COLO668 (cell line): ENCODE measurements around the gene LUZP2.

Experiments
- DNase-seq: peaks from one replicate; lab custom pipeline; 2025; ENCODE audit not compliant: unreplicated experiment; lab: John Stamatoyannopoulos, UW

LUZP2 gene

DNA sequence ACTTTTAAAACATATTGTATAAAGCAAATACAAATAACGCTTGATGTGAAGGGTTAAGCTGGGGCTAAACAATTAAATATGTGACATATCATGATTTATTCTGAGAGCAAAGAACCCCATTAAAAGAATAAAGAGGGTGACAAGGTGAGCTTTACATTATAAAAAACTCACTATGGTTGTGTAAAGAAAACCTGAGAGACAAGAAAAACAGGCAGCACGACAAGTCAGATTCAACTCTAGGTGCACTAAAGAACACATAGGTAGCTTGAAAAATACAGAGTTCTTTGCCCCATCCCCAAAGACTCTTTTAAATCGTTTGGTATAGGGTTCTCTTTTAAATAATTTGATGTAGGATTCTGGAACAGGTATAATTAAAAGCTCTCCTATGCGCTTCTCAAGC, 63.5 kb downstream of the LUZP2 start:
- no peak for DNase-seq

DNA sequence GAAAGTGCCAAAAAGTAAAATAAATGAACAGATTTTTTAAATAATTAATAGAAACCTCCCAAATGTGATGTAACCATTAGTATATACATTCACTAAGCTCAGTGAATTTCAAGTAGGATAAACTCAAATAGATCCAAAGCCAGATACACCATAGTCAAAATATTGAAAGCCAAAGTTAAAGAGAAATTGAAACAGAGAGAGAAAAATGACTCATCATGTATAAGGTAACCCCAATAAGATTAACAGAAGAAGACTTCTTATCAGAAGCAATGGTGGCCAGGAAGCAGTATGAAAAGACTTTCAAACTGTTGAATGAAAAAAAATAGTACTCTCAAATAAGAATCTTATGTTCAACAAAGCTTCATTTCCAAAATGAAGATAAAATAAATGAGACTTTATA, 70.5 kb downstream of the LUZP2 start:
- no peak for DNase-seq

DNA sequence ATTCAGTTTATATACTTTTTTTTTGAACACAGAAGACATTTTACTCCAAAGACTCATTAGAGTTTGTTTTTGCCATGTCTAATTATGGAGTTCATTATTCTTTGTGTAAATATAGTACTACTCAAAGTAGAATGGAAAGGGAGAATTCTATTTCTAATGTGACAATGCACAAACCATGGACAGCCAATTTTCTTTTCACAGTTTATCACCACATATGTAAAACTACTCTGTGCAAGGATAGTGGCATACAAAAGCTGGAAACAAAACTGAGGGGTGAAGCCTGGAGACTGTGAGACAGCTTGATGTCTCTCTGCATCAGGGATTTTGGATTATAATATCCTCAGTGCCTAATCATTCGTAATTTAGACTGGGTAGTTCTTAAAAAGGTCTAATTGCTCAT, 75.5 kb downstream of the LUZP2 start:
- DNase-seq: no peak

DNA sequence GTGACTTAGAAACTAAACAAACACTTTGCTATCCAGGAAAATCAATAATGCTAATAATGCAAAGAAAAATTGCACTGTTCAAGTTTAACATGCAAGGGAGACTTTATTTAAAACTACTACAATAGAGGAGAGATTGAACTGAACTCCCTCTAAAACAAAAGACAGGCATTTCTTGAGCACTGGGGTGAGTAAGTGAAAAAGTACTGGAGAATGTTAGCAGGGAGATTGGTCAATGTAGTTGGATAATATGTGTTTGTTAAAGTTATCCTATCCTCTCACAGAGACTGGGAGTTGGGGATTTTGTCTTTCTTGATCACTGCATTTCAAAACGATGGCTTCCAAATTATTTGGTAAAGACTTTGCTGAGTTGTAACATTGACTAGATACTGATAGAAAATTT, 77.6 kb downstream of the LUZP2 start:
- no peak for DNase-seq

DNA sequence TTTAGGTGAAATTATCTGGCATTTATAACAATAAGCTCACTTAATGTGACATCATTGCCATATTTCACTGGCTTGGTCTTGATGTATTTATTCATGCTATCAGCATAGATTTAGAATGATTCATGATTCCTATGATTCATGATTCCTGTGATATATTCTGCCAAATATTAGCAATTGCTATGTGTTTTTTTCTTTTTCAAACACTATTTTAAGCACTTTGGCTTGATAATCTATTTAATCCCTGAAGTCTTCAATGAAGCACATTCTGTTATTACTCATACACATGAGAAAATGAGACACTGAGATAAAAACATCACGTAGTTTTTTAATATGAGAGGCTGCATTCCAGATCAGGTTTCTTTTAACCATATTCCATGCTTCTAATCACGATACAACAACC, 78.5 kb downstream of the LUZP2 start:
- DNase-seq: no peak

DNA sequence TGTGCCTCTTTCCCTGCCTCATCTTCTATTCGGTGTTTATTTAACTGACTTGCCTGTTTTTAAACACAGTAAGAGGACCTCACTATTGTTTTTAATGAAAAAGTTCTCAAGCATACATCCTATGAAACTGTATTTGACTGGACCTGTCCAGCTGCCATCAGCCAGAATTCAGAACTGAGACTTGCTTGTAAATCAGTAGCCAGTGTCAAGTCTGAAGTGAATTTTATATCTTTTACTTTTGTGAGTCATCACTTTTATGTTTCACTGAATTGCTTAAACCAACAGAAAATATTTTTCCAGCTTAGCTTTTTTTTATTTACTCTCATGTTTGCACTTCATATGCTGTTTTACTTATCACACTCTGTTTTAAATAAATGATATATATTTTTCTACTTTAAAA, 88.3 kb downstream of the LUZP2 start:
- no peak for DNase-seq

DNA sequence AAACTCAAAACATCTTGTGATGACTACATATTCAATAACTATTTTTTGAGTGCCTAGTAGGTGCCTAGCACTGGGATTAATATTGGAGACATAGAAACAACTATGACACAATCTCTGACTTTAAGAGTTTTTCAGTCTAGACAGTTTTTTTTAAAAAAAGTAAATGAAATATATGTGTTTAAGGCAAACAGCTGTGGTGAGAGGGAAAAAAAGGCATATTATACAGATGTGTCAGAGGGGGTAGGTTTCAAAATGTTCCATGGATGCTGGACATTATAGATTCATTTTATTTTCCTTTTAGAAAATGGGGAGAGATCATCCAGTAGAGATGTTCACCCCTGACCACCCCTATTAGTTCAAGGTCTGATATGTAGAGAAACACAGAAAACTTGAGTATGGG, 90.8 kb downstream of the LUZP2 start:
- DNase-seq: no peak

DNA sequence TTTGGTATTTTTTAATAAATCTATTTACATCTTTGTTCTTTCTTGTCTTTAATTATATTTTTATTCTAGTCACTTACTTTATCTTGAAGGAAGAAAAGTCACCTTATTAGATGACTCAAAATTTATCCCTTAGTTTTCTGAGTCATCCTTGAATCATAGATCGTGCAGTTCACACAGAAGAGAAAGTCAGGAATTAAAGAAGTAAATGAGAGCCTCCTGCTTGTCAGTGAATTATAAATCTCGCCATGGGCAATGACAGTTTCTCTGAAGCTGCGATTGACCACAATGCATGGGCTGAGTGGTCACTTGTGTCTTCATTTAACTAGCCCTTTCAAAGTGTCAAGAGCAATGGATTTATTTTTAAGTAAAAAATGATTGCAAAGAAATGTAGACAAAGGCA, 91.2 kb downstream of the LUZP2 start:
- no peak for DNase-seq

DNA sequence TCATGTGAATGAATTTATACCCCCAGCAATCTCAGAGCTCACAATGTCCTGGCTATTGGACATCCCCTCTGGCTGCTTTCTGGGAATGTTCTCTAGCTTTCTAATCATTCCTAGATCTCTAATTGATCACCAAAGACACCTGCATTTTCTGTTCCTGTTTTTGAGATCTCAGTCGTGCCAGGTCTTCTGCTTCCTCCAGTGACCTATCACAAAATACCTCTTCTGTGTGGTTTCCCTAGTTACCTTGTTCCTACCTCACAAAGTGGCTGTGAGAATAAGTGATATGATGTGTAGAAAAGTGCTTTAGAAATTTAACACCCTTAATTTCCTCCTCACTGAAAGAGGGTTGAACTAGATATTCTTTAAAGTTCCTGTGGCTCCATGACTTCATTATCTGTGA, 92.2 kb downstream of the LUZP2 start:
- DNase-seq: no peak

DNA sequence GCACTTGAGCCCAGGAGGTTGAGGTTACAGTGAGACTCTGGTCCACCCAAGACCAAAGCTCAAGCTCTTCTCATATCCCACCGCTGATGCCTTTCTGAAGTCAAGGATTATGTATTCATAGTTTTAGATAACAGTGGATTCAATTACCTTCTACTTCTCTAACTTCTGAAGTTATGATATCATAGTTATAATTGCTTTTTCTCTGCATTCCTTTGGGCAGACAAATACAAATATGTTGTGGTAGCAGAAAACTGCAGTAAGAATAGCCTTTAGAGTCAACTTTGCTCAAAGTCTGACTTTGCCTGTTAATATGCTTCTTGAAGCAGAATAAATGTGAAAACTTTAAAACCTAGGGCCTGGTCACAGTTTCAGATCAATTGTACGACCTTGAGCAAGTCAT, 94.4 kb downstream of the LUZP2 start:
- no peak for DNase-seq

DNA sequence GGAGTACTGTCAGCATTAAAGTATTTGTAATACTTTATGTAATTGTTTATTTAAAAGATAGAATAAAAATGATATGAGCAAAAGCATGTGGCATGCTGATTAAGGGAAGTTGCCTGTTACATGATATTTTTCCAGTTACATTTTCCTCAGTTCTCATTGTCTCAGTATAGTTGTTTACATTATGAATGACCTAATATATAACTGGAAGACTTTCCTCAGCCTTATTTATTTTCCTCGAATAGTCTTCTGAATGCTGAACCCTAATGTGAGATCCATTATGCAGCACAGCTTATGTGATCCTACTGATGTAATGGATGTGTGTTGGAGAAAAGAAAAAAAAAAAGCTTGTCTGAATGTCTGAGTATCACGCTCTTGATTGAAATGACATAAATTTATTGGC, 95.5 kb downstream of the LUZP2 start:
- DNase-seq: no peak

DNA sequence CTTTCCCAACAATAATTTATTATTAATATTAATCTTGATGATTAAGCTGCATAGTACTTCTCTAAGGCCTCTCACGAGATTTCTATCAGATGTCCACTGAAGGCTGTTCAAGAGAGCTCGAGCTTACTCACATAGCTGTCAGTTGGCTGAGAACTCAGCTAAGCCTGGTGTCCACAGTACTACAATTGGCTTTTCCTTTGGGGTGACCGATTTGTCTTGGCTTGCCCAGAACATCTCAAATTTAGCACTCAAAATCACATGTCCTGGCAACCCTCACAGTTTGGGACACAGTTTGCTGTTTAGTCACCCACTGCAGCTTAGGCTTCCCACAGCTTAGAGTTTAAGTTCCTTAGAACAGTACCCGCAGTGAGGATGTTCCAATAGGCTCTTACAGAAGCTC, 96.5 kb downstream of the LUZP2 start:
- DNase-seq: no peak

DNA sequence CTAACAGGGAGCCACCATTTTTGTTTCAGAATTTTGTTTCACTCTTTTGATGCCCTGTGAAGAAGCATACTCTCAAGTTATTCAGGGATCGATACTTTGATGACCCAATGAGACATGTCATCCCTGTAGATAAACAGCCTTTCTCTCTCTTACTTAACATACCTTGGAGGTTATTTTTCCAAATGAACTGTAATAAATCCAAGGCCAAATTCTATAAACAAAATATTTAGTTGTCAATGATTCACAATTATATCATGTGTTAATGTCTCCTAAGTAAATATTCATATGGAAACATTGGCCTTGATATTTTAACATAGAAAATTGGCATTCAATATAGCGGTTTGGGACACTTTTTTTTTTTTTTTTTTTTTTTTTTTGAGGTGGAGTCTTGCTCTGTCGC, 97.5 kb downstream of the LUZP2 start:
- DNase-seq: no peak

DNA sequence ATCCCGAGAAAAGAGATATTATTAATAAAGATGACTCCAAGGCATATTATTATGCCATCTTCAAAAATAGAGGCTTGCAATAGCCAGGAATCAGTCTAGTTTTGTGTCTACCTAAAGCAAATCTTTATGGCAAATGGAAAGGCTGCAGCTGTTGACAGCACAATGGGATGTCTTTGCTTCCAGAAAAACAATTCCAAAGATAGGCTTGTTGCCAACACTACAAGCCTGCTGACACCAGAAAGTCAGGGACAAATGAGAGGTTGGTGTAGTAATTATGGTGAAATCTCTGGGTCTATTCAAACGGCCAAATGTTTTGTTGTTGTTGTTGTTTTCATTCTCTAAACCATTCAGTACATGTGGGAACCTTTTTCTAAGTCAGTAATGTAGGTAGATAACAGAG, 101.8 kb downstream of the LUZP2 start:
- no peak for DNase-seq

DNA sequence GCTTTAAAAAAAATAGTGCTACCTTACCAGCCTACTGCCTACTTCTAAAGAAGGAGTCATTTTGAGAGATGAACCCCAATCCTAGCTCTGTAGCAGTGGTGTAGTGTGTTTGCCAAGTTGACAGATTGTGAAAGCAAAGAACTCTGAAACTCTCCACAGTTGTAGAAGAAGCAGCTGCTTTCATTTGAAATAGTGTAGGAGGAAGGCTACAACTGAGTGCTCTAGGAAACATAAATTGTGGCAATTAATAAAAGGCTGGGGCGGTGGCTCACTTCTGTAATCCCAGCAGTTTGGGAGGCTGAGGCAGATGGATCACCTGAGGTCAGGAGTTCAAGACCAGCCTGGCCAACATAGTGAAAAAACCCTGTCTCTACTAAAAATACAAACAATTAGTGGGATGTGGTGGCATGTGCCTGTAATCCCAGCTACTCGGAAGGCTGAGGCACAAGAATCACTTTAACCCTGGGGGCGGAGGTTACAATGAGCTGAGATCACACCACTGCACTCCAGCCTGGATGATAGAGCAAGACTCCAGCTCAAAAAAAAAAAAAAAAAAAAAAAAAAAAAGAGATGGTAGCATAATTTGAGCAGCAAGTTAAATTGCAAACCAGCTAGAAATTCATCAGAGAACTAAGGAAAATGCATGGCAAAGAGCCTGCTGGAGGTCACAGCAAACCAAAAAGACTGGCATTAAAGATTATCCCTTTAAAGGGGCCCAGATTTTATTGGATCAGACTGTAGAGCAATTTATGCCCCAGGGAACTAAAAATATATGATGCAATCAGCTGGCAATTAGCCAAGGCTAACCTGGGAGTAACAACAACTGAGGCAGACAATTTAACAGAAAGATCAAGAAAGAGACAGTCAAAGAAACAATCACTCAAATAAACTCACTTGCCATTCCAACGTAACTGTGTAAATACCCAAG, 112.6 kb downstream of the LUZP2 start:
- no peak for DNase-seq

DNA sequence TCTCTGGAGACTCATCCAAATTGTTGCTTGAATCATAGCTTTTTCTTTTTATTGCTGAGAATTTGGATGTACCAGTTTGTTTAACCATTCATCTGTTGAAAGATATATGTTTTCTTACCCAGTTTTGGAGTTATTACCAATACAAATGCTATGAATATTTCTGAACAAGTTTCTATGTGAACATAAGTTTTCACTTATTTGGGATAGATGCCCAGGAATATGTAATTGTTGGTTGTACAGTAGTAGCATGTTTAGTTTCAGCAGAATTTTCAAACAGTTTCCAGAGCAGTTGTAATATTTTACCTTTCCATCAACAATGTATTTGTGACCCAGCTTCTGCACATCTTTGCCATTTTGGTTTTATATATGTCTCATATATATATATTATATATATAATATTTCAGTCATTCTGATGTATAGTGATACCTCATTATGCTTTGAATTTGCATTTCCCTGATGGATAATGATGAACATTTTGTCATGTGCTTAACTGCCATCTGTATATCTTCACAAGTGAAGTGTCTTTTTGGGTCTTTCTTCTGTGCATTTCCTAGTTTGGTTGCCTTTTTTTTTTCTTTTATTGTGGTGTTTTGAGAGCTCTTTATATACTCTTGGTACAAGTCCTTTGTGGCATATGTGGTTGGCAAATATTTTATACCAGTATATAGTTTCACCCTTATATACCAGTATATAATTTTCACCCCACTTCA, 118.8 kb downstream of the LUZP2 start:
- no peak for DNase-seq

DNA sequence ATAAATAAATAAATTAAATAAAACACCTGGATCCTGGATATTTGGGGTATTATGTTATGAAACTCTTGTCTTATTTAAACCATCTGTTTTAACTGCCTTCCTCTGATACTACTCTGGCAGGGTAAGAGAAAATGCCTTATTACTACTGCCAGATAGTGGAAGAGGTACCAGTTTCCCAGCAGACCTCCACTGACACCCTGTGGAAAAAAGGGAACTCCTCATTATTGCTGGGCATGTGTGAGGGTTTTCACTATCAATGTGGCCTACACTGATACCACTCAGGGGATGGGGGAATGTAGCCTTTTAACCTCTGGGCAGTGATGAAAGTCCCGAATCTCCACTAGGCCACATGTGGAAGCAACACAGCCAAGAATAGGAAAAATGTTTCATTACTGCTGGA, 121.0 kb downstream of the LUZP2 start:
- DNase-seq: no peak

DNA sequence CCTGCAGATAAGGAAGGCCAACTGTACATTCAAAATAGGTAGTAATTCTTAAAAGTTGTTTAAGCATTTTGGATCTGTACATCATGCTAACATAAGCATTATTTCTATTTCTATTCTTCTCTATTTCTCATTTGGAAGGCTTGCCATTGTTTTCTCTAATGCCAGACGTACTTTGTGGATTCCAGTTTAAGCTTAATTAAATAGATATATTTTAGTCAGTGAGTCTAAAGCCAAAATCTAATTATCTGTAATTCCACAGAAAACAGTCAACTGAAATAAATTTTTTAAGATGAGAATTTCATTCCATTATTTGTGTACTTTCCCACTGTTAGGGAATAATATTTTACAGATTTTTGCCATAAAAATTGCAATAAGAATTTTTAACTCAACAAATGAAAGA, 123.0 kb downstream of the LUZP2 start:
- DNase-seq: no peak

DNA sequence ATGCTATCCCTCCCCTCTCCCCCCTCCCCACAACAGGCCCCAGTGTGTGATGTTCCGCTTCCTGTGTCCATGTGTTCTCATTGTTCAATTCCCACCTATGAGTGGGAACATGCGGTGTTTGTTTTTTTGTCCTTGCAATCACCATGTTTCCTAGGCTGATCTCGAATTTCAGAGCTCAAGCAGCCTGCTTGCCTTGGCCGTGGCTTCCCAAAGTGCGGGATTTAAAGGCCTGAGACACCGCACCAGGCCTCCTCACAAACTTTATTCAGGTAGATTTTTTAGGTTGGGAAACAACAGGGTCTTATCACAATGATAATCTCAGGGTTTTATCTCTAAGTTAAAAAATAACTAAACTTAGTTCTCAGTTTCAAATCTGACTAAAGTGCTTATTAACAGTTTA, 125.4 kb downstream of the LUZP2 start:
- no peak for DNase-seq

DNA sequence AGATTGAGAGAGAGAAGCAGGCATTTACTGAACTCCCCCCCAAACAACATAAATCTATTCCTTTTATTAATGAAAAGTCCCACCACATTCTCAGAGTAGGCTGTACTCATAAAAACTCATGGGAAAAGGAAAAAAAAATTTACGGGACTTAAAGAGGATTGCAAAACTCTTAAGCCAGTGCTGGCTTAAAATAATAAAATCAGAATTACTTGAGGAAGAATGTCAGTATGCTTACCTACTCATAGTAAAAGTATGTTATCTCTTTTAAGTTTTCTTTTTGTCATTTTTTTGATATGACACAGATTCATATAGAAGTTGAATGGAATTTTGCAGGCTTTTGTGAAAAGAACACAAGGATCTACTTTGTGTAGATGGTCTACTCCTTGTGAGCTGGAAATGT, 126.3 kb downstream of the LUZP2 start:
- DNase-seq: no peak

DNA sequence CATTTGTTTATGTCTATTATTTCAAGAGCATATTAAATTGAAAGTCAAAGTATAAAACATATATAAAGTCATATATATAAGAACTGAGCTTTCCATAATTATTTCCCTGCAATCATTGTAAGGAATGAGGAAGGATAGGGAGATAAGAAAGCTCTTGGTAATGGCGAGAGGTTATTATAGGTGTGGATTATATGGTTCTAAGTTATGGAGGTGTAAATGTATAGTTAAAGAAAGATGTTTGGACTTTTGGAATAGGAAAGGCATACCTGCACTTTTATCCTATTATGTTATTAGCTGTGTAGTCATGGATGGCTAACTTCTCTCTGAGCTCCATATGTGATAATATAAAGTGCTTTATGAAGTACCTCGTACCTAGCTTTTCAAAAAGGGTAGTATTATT, 127.6 kb downstream of the LUZP2 start:
- DNase-seq: no peak

DNA sequence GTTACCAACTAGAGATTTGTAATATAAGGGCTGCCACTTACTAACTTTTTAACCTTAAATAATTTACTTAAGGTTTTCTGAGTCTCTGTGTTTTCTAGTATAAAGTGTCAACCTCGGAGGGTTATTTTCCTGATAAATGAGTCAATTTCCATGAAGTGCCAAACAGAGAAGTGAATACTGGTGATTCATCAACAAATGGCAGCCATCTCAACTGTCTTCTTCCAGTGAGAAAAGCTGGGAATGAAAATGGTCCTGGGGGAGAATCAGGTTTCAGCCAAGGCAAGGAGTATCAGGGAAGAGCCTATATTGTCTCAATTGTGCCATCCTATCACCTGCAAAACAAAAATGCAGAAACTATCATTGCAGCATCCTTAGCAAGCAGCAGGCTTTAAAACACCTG, 129.1 kb downstream of the LUZP2 start:
- no peak for DNase-seq
